NCI-H82 treated with DMSO at 0.1 percent for 48 hours (cell line): Measurements from ENCODE around the gene KCNQ2.
"Not testable (repeated sequence)": the region's sequence is repeated elsewhere in the genome, so short reads cannot be mapped to it uniquely, and the experiment has no call there.

Source experiments
- DNase-seq: peaks from one replicate; lab custom pipeline; 2025; ENCODE audit not compliant: unreplicated experiment; lab: John Stamatoyannopoulos, UW

The KCNQ2 gene

GRCh38 chr20:63491078-63491477, 18.6 kb upstream of the KCNQ2 start:
- no peak for DNase-seq

GRCh38 chr20:63490416-63490815, 18.0 kb upstream of the KCNQ2 start:
- DNase-seq: no peak

- no peak for DNase-seq
Measured at GRCh38 chr20:63488315-63489251, 16.1 kb upstream of the KCNQ2 start.

DNA sequence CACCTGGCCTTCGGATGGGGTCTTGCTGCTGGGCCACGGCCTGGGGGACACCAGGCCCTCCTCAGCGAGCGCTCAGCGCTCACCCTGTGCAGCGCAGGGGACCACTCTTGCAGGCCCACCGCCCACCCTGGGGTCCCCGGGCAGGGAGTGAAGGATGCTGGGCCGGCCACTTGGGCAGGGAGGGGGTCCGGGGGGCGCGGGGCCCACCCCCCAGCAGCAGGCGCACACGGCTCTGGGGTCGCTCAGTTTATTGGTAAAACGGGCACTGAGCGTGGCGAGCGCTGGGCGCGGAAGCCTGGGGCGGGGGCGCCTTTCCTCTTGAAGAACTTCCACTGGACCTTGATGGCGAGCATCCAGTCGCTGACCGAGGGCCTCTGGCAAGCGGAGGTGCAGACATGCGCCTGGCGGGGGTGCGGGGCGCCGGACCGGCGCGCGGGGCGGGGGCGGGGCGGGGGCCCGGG, 15.4 kb upstream of the KCNQ2 start:
- DNase-seq: no peak

DNA sequence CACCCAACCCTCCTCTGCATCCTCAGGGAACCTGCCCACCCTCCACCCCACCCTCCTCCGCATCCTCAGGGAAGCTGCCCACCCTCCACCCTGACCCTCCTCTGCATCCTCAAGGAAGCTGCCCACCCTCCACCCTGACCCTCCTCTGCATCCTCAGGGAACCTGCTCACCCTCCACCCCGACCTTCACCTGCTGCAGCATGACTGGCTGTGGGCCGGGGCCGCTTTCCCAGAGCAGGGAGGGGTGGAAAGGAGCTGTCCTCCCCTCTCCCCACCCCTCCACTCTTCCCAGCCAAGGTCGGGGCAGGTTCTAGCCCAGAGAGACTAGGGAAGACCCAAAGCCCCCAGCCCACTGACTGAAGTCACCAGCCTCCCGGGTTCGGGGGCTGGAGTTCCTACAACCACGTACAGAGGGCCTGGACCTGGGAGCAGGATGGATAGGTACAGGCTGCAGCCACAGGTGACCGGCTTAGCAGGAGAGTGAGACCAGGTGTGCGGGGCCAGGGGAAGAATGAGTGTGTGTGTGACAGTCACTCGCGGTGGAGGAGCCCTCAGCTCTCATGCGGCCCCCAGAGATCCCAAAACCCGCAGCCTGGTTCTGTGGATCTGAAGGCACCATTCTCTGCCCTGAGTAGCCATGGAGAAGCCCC, 14.8 kb upstream of the KCNQ2 start:
- no peak for DNase-seq

GRCh38 chr20:63486300-63486855, 13.9 kb upstream of the KCNQ2 start:
- DNase-seq: no peak

GRCh38 chr20:63484651-63485403, 12.4 kb upstream of the KCNQ2 start:
- no peak for DNase-seq

DNA sequence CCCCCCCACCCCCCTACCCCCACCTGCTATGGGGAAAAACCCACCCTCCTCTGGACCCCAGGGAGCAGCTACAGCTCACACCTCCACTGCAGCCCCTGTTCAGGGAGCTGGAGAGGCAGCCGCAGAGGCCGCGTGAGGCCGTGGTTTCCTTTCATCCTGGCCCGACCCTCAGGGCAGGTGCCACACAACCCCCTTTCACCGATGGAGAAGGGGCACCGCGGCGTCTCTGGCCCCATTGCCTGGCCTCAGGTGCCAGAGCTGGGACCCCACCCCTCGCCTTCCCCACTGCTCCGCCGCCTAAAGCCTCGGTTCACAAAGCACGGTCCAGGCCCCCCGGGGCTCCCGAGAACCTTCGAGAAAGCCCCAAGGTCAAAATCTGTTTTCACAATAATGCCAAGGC, 11.8 kb upstream of the KCNQ2 start:
- DNase-seq: no peak

GRCh38 chr20:63483834-63484233, 11.4 kb upstream of the KCNQ2 start:
- no peak for DNase-seq

DNA sequence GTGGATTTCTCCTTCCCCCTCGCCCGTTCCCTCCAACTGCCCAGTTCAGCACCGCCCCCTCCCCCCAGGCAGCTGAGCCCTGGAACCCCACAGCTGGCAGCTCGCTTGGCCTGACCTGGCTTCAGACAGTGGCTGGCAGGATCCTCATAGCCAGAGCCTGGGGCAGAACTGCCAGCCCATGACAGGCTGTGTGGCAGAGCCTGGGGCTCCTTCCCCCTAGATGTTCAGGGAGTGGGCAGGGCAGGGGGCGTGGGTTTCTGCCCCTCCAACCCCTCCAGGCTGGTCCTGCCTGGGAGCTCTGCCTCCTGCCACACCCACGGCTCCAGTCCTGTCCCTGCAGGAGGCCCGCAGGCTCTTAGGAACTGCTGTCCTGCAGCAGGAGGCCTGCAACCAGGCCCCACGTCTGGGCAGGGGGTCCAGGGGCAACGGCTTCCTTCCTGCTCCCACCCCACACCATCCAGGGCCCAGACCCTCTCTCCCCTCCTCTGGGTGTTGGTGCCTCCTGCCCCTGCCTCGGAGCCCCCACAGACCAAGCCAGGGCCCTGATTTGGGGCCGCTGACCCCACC, 9.6 kb upstream of the KCNQ2 start:
- no peak for DNase-seq

DNA sequence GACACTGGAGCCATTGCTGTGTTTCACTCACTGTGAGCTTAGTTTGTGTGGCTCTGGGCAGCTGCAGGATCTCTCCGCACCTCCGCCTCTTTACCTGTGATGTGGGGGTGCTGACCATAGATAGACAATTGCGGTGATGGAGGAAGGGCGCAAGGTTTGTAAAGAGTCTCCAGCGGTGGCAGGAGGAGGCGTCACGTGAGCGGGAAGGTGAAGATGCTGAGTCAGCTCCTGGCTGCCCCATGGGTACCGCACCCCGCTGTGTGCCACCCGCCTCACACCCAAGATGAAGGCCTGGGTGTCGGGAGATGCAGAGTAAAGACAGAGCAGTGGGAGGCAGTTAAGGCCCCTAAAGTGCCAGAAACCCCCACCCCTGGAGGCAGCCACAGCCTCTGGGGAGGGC, 9.0 kb upstream of the KCNQ2 start:
- DNase-seq: no peak

- not testable (repeated sequence) for DNase-seq
Measured at GRCh38 chr20:63479695-63480419, 7.4 kb upstream of the KCNQ2 start.

GRCh38 chr20:63478346-63479302, 6.2 kb upstream of the KCNQ2 start:
- DNase-seq: no peak

DNA sequence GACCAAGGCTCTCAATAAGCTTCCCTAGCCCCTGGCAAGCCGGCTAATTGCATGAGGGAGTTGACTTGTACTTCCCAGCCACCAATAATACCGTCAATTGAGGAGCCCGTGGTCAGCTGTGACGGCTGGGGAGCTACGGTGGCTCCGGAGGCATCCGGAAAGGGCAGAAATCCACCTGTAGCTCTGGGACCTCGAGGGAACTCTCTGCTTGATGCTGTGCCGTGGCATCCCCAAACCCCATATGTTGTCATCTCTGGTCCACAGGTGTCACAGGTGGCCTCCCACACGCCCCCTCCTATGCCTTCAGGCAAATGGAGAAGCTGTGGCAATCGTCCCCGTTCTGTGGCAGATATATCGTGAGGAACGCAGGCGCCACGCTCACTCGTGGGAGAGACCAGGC, 5.5 kb upstream of the KCNQ2 start:
- DNase-seq: no peak

GRCh38 chr20:63477061-63477616, 4.7 kb upstream of the KCNQ2 start:
- DNase-seq: no peak

GRCh38 chr20:63475209-63475608, 2.8 kb upstream of the KCNQ2 start:
- DNase-seq: no peak

DNA sequence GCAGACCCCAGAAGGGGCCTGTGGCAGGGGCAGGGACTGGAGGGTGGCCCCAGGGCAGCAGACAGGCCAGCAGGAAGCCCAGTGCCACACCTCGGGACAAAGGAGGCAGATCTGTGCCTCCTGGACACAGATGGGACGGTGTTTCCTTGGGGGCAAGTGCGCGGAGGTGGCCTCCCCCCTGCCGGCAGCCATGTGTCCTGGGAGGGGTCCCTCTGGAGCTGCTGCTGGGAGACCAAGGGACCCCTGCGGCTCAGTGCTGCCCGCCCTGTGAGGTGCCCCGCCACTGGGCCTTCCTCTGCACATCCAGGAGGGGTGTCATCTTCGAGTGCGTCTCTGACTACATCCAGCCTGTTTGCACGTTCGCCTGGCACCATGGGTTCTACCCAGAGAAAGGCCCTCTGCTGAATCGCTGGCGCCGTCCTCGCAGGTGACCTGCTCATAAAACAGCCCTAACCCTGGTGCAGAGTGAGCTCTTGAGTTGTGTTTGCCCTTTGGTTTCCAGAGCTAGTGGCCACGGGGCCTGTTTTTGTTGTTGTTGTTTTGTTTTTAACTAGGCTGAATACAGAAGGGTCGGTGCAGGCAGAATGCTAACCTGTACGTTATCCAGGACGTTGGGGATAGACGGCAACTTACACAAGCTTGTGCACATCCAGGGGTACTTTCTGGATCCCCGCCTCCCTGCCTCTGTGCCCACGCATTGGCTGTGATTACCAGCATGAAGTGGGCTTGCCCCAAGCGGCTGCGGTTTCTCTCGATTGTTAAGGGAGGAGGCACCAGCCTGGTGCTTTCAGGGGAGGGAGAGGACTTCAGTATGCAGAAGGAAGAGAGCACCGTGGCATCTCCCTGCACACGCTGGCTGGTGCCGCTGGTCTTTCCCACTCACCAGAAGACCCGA, 1.3 kb upstream of the KCNQ2 start:
- no peak for DNase-seq

DNA sequence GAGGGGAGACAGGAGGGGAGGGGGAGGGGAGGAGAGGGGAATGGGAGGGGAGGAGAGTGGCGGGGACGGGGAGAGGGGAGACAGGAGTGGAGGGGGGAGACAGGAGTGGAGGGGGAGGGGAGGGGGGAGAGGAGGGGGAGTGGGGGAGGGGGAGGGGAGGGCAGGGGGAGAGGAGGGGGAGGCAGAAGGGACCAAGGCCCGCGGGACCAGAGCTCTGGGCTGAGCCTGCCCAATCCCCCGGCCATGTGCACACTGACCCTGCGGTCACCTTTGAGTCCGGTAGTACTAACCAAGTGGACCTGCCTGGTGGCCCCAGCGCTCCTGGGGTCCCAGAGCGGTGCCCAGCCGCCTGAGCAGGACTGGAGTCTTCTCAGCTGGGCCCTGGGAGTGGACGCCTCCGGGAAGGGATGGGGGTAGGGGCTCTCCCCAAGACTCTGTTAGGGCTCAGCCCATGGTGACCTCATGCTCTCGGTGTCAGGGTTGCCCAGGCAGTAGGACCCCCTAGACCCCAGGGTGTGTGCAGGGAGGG, 471 bp upstream of the KCNQ2 start:
- DNase-seq: no peak
